GM18511 (cell line): Measurements from ENCODE around the gene DMKN.

ENCODE experiments used
- ATAC-seq: cut with Tn5 transposase; IDR thresholded peaks from one replicate; pipeline ENCODE4 v1.9.1; 2021; ENCODE audit warnings: mild to moderate bottlenecking, moderate library complexity; ENCODE audit not compliant: unreplicated experiment

The DMKN gene

GRCh38 chr19:35549879-35550523 is 36.6 kb upstream of the DMKN start:
- ATAC-seq = no peak

DNA sequence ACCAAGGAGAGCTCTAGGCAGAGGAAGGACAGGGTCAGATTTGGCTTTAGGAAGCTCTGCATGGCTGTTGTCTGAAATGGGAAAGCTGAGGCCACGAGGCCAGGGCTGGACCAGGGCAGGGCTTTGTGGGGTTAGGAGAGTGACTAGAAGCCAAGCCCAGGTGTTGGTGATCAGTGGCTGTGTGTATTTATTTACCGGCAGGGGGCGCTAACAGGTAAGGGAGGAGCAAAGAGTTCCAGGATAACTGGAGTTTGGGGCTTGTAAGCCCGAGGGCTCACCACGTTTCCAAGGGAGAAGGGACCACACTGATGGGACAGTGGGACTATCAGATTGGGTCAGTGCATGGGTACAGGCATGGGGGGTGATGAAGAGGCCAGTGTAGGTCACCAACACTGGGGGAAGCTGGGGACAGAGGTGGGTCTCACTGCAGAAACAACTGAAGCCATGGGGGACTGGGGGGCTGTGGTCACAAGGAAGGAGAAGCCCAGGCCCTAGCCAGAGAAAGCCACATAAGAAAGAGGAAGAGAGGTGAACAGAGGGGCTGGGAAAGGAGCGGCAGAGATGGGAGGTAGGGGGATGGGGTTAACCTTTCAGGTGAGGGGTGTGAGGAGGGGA is 35.8 kb upstream of the DMKN start:
- ATAC-seq = no peak

- ATAC-seq = no peak
These were observed 33.1 kb upstream of the DMKN start for GRCh38 chr19:35546532-35546931.

DNA sequence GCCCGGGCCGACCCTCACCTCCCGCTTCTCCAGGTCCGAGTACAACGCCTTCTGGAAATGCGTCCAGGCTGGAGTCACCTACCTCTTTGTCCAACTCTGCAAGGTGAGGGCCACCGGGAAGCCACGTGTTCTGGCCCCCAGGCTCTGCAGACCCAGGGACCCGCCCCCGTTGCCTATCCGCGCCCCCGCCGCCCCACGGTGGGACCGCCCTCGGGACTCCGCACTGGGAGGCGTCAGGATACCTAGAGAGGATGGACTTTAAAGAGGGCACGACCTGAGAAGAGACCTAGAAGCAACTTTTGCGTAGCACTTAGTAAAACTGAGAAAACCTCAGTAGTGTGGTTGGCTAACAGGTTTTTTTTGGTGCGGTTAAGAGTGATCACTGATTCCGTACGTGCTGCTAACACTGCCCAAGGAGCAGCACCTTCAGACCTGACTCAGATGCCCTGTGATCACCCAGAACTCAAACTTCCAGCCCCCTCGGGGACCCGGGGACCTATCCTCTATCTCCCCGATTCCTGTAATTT is 32.5 kb upstream of the DMKN start:
- ATAC-seq = peak; percentile 56

DNA sequence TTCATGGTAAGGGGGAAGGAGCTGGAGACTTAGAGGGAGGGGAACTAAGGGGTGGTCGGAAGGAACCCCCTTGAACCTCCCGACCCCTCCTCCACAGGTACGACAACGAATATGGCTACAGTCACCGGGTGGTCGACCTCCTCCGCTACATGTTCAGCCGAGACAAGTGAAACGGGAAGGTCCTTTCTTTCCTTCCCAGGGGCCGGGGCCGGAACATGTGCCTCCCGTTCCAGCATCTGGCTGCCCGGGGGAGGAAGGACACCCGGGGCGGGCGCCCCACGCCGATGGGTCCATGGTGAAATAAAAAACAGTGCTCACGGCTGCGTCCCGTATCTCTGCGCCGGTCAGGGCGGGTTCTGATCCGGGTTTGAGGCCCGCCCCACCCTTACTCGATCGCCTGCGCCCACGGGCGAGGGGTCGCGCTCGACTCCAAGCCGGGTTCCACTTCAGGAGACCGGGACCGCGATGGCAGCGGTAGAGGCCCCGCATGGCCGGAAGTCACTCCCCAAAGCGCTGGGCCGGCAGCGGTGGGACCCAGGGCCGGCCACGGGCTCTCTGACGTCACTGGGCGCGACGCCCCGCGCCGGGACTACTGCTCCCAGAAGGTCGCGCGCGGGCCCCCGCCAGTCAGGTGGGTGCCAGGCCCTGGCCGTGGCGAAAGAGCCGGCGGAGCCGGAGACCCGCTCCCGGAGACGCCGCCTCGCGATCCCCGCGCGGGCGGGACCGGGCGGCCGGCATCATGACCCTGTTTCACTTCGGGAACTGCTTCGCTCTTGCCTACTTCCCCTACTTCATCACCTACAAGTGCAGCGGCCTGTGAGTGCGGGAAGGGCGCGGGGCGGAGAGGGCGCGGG is 31.8 kb upstream of the DMKN start, which contains the start of gene TMEM147:
TMEM147 (plus strand) TSS at position 626 of the 854 bp plus-strand sequence; CDS start at position 740, 114 bp downstream.
- ATAC-seq = peak; percentile 84

DNA sequence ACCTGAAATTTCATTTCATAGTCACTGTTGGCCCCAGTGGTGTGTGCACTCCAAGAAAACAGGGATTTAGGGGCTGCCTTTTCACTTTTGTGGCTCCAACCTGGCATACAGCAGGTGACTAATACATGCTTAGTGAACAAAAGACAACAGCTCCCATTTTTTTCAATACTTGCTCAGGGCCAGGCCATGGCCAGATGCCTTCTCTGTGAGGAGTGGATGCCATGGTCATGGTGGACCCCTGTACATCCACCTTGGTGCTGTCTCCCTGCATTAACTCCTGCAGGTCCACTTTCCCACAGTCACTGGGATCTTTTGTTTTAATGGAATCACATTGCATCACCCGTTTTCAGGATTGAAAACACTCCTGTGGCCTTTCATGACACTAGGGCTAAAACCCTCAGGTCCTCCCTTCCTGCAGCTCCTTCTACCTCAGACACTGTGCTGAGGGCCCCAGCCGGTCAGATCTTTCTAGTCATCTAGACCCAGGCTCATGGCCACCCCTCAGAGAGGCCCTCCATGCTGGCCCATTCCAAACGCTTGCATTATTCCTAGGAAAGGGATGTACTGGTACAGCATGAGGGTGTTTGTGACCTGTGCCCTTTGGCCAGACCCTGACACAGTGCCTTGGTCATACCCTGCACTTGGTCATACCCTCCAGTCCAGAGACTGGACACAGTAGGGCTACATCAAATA is 30.8 kb upstream of the DMKN start:
- ATAC-seq = no peak

- ATAC-seq = no peak
These were observed 30.0 kb upstream of the DMKN start for GRCh38 chr19:35543280-35544109.

DNA sequence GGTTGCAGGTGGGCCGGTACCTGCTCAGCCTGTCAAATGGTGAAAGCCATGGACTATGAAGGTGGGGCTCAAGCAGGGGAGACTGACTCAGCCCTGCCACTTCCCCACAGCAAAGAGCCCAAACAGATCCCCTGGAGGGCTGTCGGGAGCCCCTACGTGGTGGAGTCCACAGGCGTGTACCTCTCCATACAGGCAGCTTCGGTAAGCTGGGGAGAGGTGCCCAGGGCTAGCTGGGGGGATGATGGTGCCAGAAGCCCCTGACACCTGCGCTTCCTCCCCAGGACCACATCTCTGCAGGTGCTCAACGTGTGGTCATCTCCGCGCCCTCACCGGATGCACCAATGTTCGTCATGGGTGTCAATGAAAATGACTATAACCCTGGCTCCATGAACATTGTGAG is 28.8 kb upstream of the DMKN start:
- ATAC-seq = no peak

- ATAC-seq = no peak
These were observed 27.0 kb upstream of the DMKN start for GRCh38 chr19:35540356-35540927.

DNA sequence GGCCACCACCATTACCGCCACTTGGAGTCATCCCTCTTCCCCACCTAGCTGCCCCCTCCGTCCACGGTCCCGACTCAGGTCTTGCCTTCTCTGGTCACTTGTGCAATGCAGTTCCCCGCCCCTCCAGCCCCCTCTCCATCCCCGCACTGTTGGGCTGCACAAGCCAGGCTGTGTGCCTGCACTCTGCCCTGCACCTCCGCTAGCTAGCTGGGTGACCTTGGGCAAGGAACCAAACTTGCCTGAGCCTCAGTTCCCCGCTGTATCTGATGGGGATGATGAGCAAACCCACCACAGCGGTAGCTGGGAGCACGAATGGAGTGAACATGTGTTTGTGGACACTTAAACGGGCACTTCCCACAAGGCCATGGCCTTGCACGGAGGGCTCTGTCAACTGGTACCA is 26.4 kb upstream of the DMKN start:
- ATAC-seq = no peak

GRCh38 chr19:35539314-35539713 is 25.9 kb upstream of the DMKN start:
- no peak for ATAC-seq

GRCh38 chr19:35534803-35535480 is 21.5 kb upstream of the DMKN start:
- ATAC-seq = no peak

GRCh38 chr19:35533822-35534392 is 20.5 kb upstream of the DMKN start:
- peak; percentile 50 for ATAC-seq

GRCh38 chr19:35533201-35533821 is 19.9 kb upstream of the DMKN start, which contains the start of gene GAPDHS:
Gene GAPDHS (plus strand): TSS chr19:35533456. CDS start chr19:35533528, 72 bp downstream.
- no peak for ATAC-seq

DNA sequence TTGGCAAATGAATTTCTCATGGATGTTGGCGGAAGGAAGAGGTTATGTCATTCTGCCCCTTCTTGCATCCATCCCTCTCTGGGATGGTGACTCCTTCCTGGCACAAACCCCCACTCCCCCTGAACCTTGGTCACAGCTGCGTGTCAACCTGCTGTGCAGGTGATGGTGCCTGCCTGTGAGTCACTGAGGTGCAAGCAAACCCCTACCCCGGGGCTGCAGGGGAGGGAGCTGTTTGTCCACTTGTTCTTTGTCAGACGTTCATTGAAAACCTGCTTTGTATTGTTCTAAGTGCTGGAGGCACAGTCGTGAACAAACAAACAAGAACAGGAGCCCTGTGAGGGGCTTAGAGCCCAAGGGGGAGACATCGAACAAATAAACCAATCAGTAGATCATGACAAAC is 17.8 kb upstream of the DMKN start:
- no peak for ATAC-seq

DNA sequence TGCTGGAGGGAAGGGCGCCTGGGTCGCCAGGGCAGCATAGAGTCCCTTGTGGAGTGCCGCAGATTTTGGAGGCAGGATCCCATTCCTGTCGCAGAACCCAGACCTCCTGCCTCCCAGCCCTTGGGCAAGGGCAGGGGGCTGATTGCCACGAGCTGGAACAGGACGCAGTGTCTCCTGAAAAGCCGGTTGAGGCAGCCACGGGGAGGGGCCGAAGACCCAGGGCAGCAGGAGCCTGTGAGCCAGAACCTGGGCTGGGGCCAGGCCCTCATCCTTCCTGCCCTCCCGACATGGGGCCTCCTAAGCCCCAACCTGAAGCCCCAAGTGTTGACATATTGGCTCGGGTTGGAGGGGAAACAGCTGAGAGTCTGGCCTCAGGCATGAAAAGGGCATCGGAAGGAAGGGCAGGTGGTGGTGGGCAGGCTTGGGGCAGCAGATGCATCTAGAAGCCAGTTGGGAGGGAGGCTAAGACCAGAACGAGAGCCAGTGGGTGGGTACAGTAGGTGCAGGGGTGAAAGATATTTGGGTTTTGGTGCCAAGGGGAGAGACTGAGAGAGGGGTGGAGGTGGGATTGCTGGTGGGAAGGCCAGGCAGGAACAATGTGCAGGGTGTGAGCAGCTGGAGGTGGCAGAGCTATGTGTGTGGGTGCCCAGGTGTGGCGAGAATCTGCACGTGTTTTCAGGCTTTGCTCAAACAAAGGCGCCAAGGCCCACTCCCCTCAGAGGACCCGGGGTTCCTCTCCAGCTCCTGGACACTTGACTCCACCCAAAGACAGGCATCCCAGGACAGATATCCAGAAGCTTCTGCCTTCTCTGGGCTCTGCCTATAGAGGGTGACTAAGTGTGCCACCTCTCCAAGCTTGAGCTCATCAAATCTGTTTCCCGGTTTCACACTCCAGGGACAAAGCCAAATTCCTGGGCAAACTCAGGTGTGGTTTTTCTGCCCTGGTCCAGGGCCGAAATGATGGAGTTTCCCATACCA is 16.1 kb upstream of the DMKN start:
- no peak for ATAC-seq
